Fibroblast of villous mesenchyme (primary cell): ENCODE data around the gene RNF208. TPM values are rescaled to one million over a fixed set of nuclear protein-coding genes. Genes with fewer than 3 reads are reported as not detected.
A peak's percentile ranks its signal among the peaks of the same experiment; 100 is the strongest.

Experiments
- DNase-seq: peaks from one replicate; pipeline ENCODE4 v3.0.0-alpha.2; 2010; ENCODE audit warnings: low read depth
- H3K4me3 ChIP-seq: 2 replicates; pipeline ENCODE4 v1.5.1; 2011; ENCODE audit warnings: low read depth, mild to moderate bottlenecking, low read length
- total RNA-seq: library from RNA; depleted of rRNA; stranded (reverse); fragments of >200 nt; gene quantifications from 2 replicates; pipeline ENCODE4 v1.2.3, GENCODE V29; 2012
- TF ChIP-seq, protein P1 (sequence below): IDR thresholded peaks from 2 replicates; pipeline ENCODE4 v1.5.1; 2012; ENCODE audit warnings: low read depth, mild to moderate bottlenecking, low read length; ENCODE audit not compliant: insufficient read depth

RNF208 gene
- total RNA-seq, 1 donor: under 0.01 TPM

- peak overlapping the region; percentile 88 for H3K4me3 ChIP-seq
- TF ChIP-seq, protein P1, sequence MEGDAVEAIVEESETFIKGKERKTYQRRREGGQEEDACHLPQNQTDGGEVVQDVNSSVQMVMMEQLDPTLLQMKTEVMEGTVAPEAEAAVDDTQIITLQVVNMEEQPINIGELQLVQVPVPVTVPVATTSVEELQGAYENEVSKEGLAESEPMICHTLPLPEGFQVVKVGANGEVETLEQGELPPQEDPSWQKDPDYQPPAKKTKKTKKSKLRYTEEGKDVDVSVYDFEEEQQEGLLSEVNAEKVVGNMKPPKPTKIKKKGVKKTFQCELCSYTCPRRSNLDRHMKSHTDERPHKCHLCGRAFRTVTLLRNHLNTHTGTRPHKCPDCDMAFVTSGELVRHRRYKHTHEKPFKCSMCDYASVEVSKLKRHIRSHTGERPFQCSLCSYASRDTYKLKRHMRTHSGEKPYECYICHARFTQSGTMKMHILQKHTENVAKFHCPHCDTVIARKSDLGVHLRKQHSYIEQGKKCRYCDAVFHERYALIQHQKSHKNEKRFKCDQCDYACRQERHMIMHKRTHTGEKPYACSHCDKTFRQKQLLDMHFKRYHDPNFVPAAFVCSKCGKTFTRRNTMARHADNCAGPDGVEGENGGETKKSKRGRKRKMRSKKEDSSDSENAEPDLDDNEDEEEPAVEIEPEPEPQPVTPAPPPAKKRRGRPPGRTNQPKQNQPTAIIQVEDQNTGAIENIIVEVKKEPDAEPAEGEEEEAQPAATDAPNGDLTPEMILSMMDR: no peak
- peak; percentile 98 for DNase-seq
Measured at GRCh38 chr9:137223078-137223970, 1.3 kb upstream of the RNF208 start.

- TF ChIP-seq, protein P1: no peak
- no peak for DNase-seq
- H3K4me3 ChIP-seq: peak overlapping the region; percentile 41
Measured at GRCh38 chr9:137221506-137222111, 431 bp downstream of the RNF208 start.

DNA sequence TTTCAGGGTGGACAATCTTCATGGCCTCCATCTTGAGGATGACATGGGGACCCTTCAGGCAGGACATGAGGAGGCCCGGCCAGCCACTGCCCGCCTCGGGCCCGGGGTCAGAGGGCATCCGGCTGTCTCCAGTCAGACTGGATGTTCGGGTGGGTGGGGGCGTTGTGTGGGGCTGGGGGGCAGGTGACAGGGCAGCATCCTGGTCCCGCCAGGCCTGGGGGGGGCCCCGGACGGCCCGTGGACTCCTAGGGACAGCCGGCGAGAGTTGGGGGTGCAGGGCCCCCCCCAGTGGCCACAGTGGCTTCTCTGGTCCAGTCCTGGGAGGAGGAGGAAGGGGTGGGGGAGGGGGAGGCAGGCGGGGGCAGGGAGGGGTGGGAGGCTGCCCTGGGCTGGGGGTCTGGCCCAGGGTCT, 940 bp downstream of the RNF208 start:
- no peak for DNase-seq
- H3K4me3 ChIP-seq: no peak overlapping the region
- TF ChIP-seq, protein P1: no peak

DNA sequence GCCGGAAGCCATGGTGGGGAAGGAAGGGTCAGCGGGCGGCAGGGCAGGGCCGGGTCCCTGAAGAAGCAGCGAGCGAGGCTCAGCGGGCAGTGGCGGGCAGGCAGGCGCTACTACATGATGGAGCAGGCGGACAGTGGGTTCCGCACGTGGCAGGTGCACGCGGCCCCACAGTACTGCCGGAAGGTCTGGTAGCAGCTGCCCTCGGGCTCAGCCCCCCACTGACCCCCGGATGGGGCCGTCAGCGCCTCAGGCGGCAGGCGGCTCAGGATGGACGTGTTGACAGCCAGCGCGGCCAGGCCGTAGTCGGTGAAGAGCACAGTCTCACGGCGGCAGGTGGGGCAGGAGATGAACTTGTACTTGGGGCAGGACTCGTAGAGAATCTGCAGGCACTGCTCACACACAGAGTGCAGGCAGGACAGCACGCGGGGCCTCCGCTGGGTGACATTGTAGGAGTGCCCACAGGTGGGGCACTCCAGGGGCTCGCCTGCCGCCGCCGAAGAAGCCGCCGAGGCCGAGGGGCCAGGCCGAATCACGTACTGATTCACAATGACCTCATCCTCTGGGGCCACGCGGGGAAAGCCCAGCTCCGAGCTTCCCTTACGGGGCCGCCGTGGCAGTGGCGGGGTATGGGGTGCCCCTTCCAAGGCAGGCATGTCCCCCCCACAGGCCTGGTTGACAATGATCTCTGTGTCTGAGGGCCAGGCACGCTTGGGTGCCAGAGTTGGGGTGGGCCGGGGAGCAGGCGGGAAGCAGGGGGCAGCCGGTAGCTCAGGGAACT, 1.5 kb downstream of the RNF208 start:
- TF ChIP-seq, protein P1: no peak
- H3K4me3 ChIP-seq: no peak overlapping the region
- no peak for DNase-seq

GRCh38 chr9:137219757-137220316, 2.2 kb downstream of the RNF208 start:
- TF ChIP-seq, protein P1: no peak
- no peak for DNase-seq
- H3K4me3 ChIP-seq: no peak overlapping the region

DNA sequence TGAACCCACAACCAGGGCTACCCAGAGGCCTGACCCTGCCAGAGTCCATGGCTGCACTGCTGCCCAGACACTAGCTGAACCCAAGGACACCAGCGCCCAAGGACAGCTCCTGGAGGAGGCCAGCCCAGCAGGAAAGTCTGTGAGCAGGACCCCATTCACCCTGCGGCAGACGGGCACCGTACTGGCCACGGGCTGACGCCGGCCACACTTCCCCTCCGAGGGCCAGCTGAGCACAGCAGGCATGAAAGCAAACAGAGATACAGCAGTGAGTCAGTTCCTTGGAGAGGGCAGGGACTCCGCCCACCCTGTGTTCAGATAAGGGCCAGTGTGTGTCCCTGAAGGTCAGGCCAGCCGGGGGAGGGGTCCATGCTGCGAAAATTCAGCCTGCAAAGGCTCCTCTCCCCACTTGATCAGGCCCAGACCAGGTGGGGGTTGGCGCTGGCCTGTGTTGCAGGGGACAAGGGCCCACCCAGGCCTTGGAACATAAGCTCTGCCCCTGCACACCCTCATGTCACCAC, 3.2 kb downstream of the RNF208 start:
- TF ChIP-seq, protein P1: no peak
- no peak overlapping the region for H3K4me3 ChIP-seq
- DNase-seq: peak; percentile 54
